KG1 (cell line): ENCODE results near the gene LYPD6B.

ENCODE experiments used
- DNase-seq: peaks from one replicate; lab custom pipeline; 2025; lab: John Stamatoyannopoulos, UW

Gene LYPD6B

GRCh38 chr2:149038442-149039212 lies at the start of gene LYPD6B:
Gene LYPD6B, plus strand, starts transcription at chr2:149038699. Its CDS starts 92,250 bp downstream, at chr2:149130949.
- DNase-seq = no peak

GRCh38 chr2:148989882-148990493 lies 48.5 kb upstream of the LYPD6B start:
- peak; percentile 53 for DNase-seq

GRCh38 chr2:148990968-148991367 lies 47.5 kb upstream of the LYPD6B start:
- no peak for DNase-seq

- DNase-seq = no peak
Measured at GRCh38 chr2:148992448-148992847, 46.1 kb upstream of the LYPD6B start.

GRCh38 chr2:148993351-148993750 lies 45.1 kb upstream of the LYPD6B start:
- DNase-seq = no peak

GRCh38 chr2:148994341-148994740 lies 44.2 kb upstream of the LYPD6B start:
- DNase-seq = no peak

- no peak for DNase-seq
Measured at GRCh38 chr2:148996805-148997204, 41.7 kb upstream of the LYPD6B start.

- DNase-seq = no peak
Measured at GRCh38 chr2:148998165-148998830, 40.2 kb upstream of the LYPD6B start.

- DNase-seq = no peak
Measured at GRCh38 chr2:148998831-148999200, 39.7 kb upstream of the LYPD6B start.

GRCh38 chr2:148999451-148999921 lies 39.0 kb upstream of the LYPD6B start:
- no peak for DNase-seq

GRCh38 chr2:149000158-149000938 lies 38.2 kb upstream of the LYPD6B start:
- no peak for DNase-seq

- DNase-seq = no peak
Measured at GRCh38 chr2:149001496-149001895, 37.0 kb upstream of the LYPD6B start.

- DNase-seq = no peak
Measured at GRCh38 chr2:149002378-149002890, 36.1 kb upstream of the LYPD6B start.

GRCh38 chr2:149002891-149003740 lies 35.4 kb upstream of the LYPD6B start:
- no peak for DNase-seq

- no peak for DNase-seq
Measured at GRCh38 chr2:149004836-149005235, 33.7 kb upstream of the LYPD6B start.

- DNase-seq = no peak
Measured at GRCh38 chr2:149005471-149006077, 32.9 kb upstream of the LYPD6B start.

- no peak for DNase-seq
Measured at GRCh38 chr2:149006883-149007543, 31.5 kb upstream of the LYPD6B start.

- no peak for DNase-seq
Measured at GRCh38 chr2:149008381-149008780, 30.1 kb upstream of the LYPD6B start.

- no peak for DNase-seq
Measured at GRCh38 chr2:149009576-149010461, 28.7 kb upstream of the LYPD6B start.
